HG02981 (cell line): Measurements from ENCODE around the gene CST9L.
A peak's percentile ranks its signal among the peaks of the same experiment; 100 is the strongest.

Source experiments
- ATAC-seq: cut with Tn5 transposase; IDR thresholded peaks from one replicate; pipeline ENCODE4 v1.9.1; 2021; ENCODE audit warnings: mild to moderate bottlenecking, moderate library complexity; ENCODE audit not compliant: unreplicated experiment

CST9L gene

GRCh38 chr20:23568320-23568970, at the start of gene CST9L:
Gene CST9L (minus strand): TSS chr20:23568484. CDS start chr20:23568450, 34 bp downstream.
- no peak for ATAC-seq

GRCh38 chr20:23614163-23614562, 45.9 kb upstream of the CST9L start:
- ATAC-seq = no peak

- ATAC-seq = no peak
Measured at GRCh38 chr20:23613676-23614075, 45.4 kb upstream of the CST9L start.

GRCh38 chr20:23612396-23612795, 44.1 kb upstream of the CST9L start:
- no peak for ATAC-seq

- no peak for ATAC-seq
Measured at GRCh38 chr20:23609486-23610109, 41.3 kb upstream of the CST9L start.

- no peak for ATAC-seq
Measured at GRCh38 chr20:23608251-23608846, 40.1 kb upstream of the CST9L start.

GRCh38 chr20:23607497-23608245, 39.4 kb upstream of the CST9L start:
- no peak for ATAC-seq

- ATAC-seq = peak; percentile 79
Measured at GRCh38 chr20:23606652-23607049, 38.4 kb upstream of the CST9L start.

GRCh38 chr20:23605867-23606651, 37.8 kb upstream of the CST9L start, which contains the start of gene CST9:
Gene CST9 (minus strand): TSS chr20:23605917. CDS start chr20:23605864, 53 bp downstream.
- ATAC-seq = no peak

- no peak for ATAC-seq
Measured at GRCh38 chr20:23604306-23604705, 36.0 kb upstream of the CST9L start.

- ATAC-seq = no peak
Measured at GRCh38 chr20:23603321-23603720, 35.0 kb upstream of the CST9L start.

GRCh38 chr20:23602699-23603098, 34.4 kb upstream of the CST9L start:
- ATAC-seq = no peak

- no peak for ATAC-seq
Measured at GRCh38 chr20:23602241-23602640, 34.0 kb upstream of the CST9L start.

GRCh38 chr20:23601715-23602114, 33.4 kb upstream of the CST9L start:
- ATAC-seq = no peak

GRCh38 chr20:23598481-23598880, 30.2 kb upstream of the CST9L start:
- ATAC-seq = no peak

GRCh38 chr20:23596579-23597250, 28.4 kb upstream of the CST9L start:
- no peak for ATAC-seq

- no peak for ATAC-seq
Measured at GRCh38 chr20:23595941-23596340, 27.7 kb upstream of the CST9L start.

- no peak for ATAC-seq
Measured at GRCh38 chr20:23588434-23589403, 20.4 kb upstream of the CST9L start.

- no peak for ATAC-seq
Measured at GRCh38 chr20:23587631-23588030, 19.3 kb upstream of the CST9L start.
